Smooth muscle cell (in vitro differentiated cells): ENCODE results near the gene POMT2. TPM values are rescaled to one million over a fixed set of nuclear protein-coding genes. Genes with fewer than 3 reads are reported as not detected.

Experiments used
- DNase-seq: peaks from one replicate; lab custom pipeline; 2025; ENCODE audit not compliant: unreplicated experiment; lab: John Stamatoyannopoulos, UW
- H2AFZ ChIP-seq: fragments of 200-600 bp; sonication (generic); 2 replicates; pipeline ENCODE4 v1.6.0; 2016; ENCODE audit warnings: antibody characterized with exemption, low read depth, mild to moderate bottlenecking
- H3F3A ChIP-seq: fragments of 200-600 bp; sonication (generic); 2 replicates; pipeline ENCODE4 v1.6.0; 2017; ENCODE audit warnings: antibody characterized with exemption, low read depth
- H3K27ac ChIP-seq: fragments of 200-600 bp; sonication (generic); 2 replicates; pipeline ENCODE4 v1.5.1; 2016; ENCODE audit warnings: low read depth, mild to moderate bottlenecking
- H3K27me3 ChIP-seq: fragments of 200-600 bp; sonication (generic); 2 replicates; pipeline ENCODE4 v1.6.1; 2016; ENCODE audit warnings: low read depth, mild to moderate bottlenecking
- H3K36me3 ChIP-seq: fragments of 200-600 bp; sonication (generic); 2 replicates; pipeline ENCODE4 v1.5.1; 2016; ENCODE audit warnings: low read depth
- H3K4me1 ChIP-seq: fragments of 200-600 bp; sonication (generic); 2 replicates; pipeline ENCODE4 v1.5.1; 2016; ENCODE audit warnings: low read depth
- H3K4me2 ChIP-seq: fragments of 200-600 bp; sonication (generic); 2 replicates; pipeline ENCODE4 v1.6.0; 2016; ENCODE audit warnings: mild to moderate bottlenecking
- H3K4me3 ChIP-seq: fragments of 200-600 bp; sonication (generic); 2 replicates; pipeline ENCODE4 v1.5.1; 2016; ENCODE audit warnings: mild to moderate bottlenecking
- H3K79me2 ChIP-seq: fragments of 200-600 bp; sonication (generic); 2 replicates; pipeline ENCODE4 v1.6.0; 2016; ENCODE audit warnings: low read depth, mild to moderate bottlenecking
- H3K9ac ChIP-seq: fragments of 200-600 bp; sonication (generic); 2 replicates; pipeline ENCODE4 v1.6.0; 2016; ENCODE audit warnings: low read depth
- H3K9me3 ChIP-seq: fragments of 200-600 bp; sonication (generic); replicated peaks from 2 replicates; pipeline ENCODE4 v1.5.1; 2016; ENCODE audit warnings: low read depth
- H4K20me1 ChIP-seq: fragments of 200-600 bp; sonication (generic); 2 replicates; pipeline ENCODE4 v1.6.0; 2016; ENCODE audit warnings: low read depth
- WGBS: methylation state at CpG from one replicate; pipeline ENCODE4 v1.1.7; 2016; ENCODE audit warnings: low lambda C conversion rate; 5-methylcytosine and 5-hydroxymethylcytosine counted together
- polyA plus RNA-seq: library from polyadenylated mRNA; unstranded; fragments of >200 nt; fragmentation: Nextera tagmentation; extraction: Ambion mirVana; gene quantifications from 2 replicates; pipeline ENCODE4 v1.2.1, GENCODE V29; 2016
- total RNA-seq: library from RNA; depleted of rRNA; stranded (reverse); fragments of >200 nt; gene quantifications from 2 replicates; pipeline ENCODE4 v1.2.3, GENCODE V29; 2014
- TF ChIP-seq, protein P1 (sequence below): fragments of 200-600 bp; sonication (generic); IDR thresholded peaks from 2 replicates; pipeline ENCODE4 v1.5.1; 2017; ENCODE audit warnings: borderline replicate concordance, mild to moderate bottlenecking, antibody characterized with exemption; ENCODE audit not compliant: insufficient read depth, poor library complexity, severe bottlenecking

Gene POMT2
- total and polyA plus RNA-seq, 2 experiments from 2014 or later, result 15.9 to 39.8 TPM

DNA sequence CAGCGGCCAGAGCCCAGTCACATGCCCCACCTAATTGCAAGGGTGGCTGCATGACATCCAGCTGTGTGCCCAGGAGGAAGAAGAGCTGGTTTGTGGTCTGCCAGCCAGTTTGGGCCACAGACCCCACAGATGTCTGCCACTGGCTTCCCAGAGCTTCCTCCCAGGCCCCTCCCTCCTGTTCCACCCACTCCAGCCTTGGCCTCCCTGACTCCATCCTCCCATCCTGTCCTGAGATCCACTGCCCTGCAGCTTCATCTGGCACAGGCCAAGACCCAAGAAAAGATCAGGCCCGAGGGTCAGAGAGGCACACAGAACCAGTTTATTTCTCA lies 55.5 kb downstream of the POMT2 start:
- H3F3A ChIP-seq, result no peaks in the 10 kb centered on the region
- no peak overlapping the region for H3K27ac ChIP-seq
- H3K4me3 ChIP-seq, result no peak overlapping the region
- H3K4me2 ChIP-seq, result no peak overlapping the region
- no peaks in the 10 kb centered on the region for H3K9me3 ChIP-seq
- no peak overlapping the region for H2AFZ ChIP-seq
- H4K20me1 ChIP-seq, result no peaks in the 10 kb centered on the region
- no peak overlapping the region for H3K9ac ChIP-seq
- H3K4me1 ChIP-seq, result no peaks in the 10 kb centered on the region
- no peaks in the 10 kb centered on the region for H3K79me2 ChIP-seq
- DNase-seq, result no peak
- TF ChIP-seq, protein P1, sequence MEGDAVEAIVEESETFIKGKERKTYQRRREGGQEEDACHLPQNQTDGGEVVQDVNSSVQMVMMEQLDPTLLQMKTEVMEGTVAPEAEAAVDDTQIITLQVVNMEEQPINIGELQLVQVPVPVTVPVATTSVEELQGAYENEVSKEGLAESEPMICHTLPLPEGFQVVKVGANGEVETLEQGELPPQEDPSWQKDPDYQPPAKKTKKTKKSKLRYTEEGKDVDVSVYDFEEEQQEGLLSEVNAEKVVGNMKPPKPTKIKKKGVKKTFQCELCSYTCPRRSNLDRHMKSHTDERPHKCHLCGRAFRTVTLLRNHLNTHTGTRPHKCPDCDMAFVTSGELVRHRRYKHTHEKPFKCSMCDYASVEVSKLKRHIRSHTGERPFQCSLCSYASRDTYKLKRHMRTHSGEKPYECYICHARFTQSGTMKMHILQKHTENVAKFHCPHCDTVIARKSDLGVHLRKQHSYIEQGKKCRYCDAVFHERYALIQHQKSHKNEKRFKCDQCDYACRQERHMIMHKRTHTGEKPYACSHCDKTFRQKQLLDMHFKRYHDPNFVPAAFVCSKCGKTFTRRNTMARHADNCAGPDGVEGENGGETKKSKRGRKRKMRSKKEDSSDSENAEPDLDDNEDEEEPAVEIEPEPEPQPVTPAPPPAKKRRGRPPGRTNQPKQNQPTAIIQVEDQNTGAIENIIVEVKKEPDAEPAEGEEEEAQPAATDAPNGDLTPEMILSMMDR, result no peak
- H3K27me3 ChIP-seq, result peaks cover 38% of the 10 kb centered on the region
- WGBS, result 85% methylated on average over 2 of the region's 2 CpGs
- no peaks in the 10 kb centered on the region for H3K36me3 ChIP-seq

DNA sequence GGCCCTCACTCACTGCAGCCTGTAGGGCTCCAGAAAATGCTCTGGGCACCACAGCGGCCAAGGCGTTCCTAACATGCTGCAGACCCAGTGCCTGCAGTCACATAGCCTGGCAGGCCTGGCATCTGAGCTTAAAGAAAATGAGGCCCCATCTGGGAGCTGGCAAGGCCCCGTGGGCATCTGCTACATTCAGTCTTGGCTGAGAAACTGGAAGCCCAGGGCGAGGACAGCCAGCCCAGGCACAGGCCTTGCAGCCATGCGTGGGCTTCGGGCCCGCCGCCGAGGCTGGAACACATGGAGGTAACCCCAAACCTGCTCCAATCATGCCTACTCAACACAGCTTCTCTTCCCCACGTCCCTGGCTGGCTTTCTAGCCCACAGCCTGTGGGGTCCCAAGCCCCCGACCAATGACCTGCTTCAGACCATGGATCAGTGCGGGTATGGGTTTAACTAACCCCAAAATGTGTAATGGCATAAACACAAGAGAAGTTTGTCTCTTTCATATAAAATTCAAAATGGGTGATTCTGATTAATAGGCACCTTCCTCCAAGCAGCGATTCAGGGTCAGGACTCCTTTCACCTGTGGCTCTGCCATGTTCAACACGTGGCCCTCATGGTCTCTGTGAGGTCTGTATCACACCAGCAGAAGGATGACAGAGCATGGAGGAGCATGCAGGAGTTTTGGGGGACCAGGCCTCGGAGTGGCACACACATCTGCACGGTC lies 56.1 kb downstream of the POMT2 start:
- no peak for DNase-seq
- H3F3A ChIP-seq, result no peaks in the 10 kb centered on the region
- H3K4me1 ChIP-seq, result no peaks in the 10 kb centered on the region
- H3K9me3 ChIP-seq, result no peaks in the 10 kb centered on the region
- TF ChIP-seq, protein P1, result no peak
- no peaks in the 10 kb centered on the region for H3K36me3 ChIP-seq
- no peaks in the 10 kb centered on the region for H4K20me1 ChIP-seq
- H3K79me2 ChIP-seq, result no peaks in the 10 kb centered on the region
- 92% methylated on average over 16 of the region's 16 CpGs for WGBS
- H3K27me3 ChIP-seq, result peaks cover 33% of the 10 kb centered on the region
- no peak overlapping the region for H3K27ac ChIP-seq
- H3K4me3 ChIP-seq, result no peak overlapping the region
- no peak overlapping the region for H2AFZ ChIP-seq
- no peak overlapping the region for H3K9ac ChIP-seq
- no peak overlapping the region for H3K4me2 ChIP-seq

DNA sequence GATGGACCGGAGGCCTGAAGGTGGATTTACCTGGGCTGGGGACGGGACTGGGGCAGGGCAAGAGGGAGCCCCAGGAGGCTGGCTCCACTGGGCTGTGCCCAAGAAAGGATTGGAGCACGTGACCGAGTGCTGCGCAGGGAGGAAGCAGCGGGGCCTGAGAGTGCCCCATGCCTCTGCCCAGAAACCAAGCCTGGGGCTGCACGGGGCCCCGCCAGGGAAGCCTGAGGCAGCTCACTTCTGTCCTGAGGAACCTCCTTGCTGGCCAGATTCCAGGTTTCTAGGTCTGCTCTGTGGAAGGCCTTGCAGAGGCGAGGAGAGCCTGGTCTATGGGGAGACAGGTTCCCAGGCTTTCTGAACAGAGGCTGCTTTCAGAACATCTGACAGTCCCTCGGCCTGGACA lies 60.1 kb downstream of the POMT2 start:
- WGBS, result 90% methylated on average over 9 of the region's 10 CpGs
- TF ChIP-seq, protein P1, result no peak
- H4K20me1 ChIP-seq, result no peaks in the 10 kb centered on the region

DNA sequence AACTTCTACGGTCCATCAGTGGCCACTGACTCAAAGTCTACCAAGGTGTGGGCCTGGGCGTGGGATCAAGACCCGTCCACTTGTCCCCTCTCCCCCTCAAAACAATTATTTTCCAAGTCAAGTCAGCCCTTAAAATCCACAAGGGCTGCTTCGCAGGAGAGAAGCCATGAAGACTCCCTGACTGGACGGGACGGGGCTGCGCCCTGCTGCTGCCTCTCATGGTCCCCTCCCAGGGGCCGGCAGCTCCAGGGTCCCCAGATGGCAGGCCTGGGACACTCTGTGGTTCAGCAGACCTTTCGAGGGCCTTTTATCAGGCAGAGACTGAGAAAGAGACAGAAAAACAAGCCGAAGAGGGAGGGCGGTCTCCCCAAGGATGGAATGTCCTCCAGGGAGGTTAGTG lies 60.5 kb downstream of the POMT2 start:
- TF ChIP-seq, protein P1, result no peak
- no peaks in the 10 kb centered on the region for H3K36me3 ChIP-seq
- no peak overlapping the region for H3K4me3 ChIP-seq
- no peaks in the 10 kb centered on the region for H4K20me1 ChIP-seq
- H3K27me3 ChIP-seq, result peaks cover 15% of the 10 kb centered on the region
- no peak overlapping the region for H3K9ac ChIP-seq
- H3K4me2 ChIP-seq, result no peak overlapping the region
- H2AFZ ChIP-seq, result no peak overlapping the region
- no peaks in the 10 kb centered on the region for H3F3A ChIP-seq
- H3K79me2 ChIP-seq, result no peaks in the 10 kb centered on the region
- no peaks in the 10 kb centered on the region for H3K9me3 ChIP-seq
- no peak overlapping the region for H3K27ac ChIP-seq
- no peak for DNase-seq
- WGBS, result 90% methylated on average over 11 of the region's 11 CpGs
- no peaks in the 10 kb centered on the region for H3K4me1 ChIP-seq

More for the DNA sequence above, 60.1 kb downstream of the POMT2 start:
- Histone ChIP-seq H3K9ac (no peak overlapping the region), H3K9me3 (no peaks in the 10 kb centered on the region), H3K27ac (no peak overlapping the region), H3K4me1 (no peaks in the 10 kb centered on the region), H3K27me3 (peaks cover 15% of the 10 kb centered on the region), H3K79me2 (no peaks in the 10 kb centered on the region), H3K36me3 (no peaks in the 10 kb centered on the region), H3K4me2 (no peak overlapping the region), H2AFZ (no peak overlapping the region), H3K4me3 (no peak overlapping the region), H3F3A (no peaks in the 10 kb centered on the region)
- no peak for DNase-seq
